NCI-H774 (cell line): ENCODE results near the gene CCL21.
A peak's percentile ranks its signal among the peaks of the same experiment; 100 is the strongest.

Source experiments
- DNase-seq: peaks from one replicate; lab custom pipeline; 2025; lab: John Stamatoyannopoulos, UW

CCL21 gene

DNA sequence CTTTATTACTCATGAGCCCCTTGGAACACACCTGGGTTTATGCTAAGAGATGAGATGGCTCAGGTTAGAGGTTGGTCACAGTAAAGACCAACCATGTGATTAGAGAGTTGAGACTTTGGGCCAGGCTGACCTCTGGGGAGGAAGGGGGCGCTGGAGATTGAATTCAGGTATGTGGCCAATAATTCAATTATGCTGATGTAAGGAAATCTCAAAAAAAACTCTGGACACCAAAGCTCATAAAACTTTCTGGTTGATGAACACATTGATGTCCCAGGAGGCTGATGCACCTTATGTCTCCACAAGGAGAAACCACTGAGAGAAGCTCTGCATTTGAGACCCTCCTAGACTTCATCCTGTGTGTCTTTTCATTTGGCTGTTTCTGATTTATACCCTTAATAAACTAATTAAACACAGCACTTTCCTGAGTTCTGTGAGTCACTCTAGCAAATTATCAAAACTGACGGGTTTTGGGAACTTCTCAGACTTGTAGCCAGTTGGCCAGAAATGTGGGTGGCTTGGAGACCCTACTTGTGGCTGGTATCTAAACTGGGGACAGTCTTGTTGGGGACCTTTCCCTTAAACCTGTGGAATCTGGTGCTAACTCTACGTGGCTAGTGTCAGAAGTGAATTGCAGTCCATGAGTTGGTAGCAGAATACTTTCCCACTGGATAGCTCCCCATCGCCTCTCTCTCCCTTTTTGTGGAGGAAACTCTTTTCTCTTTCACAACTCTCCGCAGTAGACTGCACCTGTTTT, 40.0 kb downstream of the CCL21 start:
- DNase-seq, result no peak

DNA sequence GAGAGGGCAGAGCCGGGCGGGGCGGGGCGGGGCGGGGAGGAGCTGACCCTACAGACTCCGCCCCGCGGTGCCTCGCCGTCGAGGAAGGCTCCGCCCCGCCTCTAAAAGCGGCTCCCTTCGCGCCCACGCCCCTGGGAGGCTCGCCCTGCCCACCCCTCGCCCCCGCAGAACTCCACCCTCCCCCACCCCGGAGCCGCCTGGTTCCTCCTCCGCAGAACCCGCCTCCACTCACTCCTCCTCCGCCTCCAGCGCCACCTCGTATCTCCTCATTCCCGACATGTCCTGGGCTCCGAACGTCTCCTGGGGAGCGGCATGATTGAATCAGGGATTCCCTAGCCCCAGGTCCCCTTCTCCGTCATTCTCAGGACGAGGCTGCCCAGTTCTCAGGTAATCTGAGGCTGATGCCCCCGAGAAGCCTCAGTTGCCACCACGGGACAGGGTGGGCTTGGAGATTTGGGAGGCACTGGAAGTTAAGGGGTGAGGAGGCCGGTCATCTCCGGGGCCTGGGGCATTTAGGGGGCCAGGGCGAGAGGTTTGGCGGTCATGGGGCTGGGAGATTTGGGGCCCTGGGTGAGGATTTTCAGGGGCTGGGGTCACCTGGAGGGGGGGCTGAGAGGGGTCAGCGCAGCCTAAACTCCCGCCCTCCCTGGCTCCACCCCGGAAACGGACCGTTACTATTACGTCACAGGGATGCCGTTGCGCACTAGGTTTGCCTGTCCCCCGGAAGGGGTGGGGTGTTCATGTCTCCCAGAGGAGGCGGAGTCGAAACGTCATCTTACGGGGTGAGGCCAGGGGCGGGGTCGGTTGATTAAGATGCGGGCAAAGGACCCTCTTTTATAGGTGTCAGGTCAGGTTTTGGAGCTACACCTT, 44.3 kb downstream of the CCL21 start:
- peak; percentile 94 for DNase-seq

DNA sequence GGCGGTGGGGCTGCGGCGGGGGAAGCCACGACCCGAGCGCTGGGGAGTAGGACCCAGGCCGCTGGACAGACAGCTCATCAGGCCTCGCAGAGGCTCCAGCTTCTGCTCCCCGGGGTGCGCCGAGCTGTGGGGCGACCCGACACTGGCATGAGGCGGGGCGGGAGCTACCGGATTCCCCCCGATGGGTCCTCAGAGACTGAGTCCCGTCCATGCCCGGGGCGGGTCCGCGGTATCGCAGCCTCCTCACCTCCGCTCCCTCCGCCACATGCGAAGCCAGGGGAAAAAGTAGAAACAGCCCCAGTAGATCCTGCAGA, 44.9 kb downstream of the CCL21 start:
- no peak for DNase-seq

DNA sequence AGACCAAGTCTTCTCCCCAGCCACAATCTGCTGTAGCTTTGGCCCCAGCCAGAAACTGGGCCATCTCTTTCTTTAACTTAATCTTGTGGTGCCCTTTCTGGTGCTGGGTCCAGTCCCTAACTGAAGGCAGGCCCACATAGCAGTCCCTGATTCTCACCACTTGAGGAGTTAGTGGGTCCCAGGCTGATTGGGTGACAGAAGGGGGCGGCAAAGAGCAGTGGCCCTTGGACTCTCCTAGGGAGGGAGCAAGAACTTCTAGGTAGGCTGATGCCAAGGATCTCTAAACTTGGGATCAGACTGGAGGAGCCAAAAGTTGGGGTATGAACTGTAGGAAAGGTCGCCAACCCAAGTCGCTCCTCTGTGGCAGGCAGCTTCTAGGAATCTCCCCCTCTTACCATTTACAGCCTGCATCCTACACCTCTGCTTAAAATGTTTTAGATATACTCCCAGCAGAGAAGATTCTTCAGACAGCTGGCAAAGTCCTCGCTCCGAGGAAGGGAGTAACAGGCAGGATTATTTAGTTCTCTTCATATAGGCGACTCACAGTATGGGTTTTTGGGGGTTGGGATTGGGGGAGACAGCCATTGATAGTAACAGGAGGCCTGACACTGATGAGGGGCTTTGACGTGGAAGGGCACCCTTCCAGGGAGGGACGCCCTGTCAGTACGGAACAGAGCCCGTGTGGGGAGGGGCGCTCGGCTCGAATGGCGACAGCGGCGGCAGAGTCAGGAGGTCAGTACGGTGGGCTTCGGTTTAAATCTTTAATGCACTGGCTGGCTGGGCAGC, 45.5 kb downstream of the CCL21 start:
- DNase-seq, result no peak

DNA sequence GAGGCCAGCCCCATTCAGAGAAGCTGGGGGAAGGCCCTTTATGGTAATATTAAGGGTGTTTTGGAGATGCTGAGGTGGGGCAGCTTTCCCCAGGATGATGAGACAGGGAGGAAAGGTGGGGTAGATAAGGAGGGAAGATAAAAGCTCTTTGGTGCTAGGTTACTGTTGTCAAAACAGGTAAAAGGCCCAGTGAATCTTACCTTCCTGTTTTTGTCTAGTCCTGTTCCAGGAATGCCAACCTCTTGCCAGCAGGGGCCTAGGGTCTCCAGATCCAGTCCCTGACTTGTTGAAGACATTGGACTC, 46.7 kb downstream of the CCL21 start:
- no peak for DNase-seq

DNA sequence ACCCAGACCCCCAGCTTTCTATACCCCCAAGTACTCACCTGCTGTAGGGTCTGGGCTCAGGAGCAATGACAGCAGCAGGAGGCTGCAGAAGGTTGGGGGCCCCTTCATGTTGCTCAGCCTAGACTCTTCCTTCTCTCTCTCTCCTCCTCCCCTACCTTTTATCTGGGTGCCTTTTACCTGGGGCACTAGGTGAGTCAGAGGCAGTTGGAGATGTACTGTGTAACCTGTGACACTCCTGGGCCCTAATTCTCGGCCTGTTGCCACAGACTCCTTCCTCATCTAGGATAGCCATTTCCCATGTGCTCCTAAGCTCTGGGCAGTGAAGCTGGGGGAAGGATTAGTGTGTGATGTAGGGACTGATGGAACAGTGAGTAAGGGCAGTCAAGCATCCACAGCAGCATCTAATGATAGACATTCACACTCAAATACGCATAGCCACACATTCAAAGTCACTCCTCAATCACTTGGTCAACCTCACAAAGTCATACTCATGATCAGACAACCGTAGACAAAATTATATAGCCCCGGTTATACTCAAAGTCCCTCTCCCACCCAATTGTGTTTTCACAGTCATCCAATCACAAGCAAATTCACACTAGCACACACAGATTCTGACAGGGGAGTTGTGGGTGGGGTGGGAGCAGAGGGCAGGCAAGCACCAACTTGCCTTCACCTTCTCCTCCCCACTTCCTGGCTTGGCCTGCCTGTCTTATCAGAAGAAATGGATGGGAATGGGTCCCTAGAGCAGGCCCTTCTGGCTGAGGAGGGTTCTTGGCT, 47.2 kb downstream of the CCL21 start, which contains the start of gene CCL27:
TSS of gene CCL27 (minus strand) at position 132 of the 777 bp plus-strand sequence. CDS start at position 108, 24 bp downstream.
- no peak for DNase-seq

DNA sequence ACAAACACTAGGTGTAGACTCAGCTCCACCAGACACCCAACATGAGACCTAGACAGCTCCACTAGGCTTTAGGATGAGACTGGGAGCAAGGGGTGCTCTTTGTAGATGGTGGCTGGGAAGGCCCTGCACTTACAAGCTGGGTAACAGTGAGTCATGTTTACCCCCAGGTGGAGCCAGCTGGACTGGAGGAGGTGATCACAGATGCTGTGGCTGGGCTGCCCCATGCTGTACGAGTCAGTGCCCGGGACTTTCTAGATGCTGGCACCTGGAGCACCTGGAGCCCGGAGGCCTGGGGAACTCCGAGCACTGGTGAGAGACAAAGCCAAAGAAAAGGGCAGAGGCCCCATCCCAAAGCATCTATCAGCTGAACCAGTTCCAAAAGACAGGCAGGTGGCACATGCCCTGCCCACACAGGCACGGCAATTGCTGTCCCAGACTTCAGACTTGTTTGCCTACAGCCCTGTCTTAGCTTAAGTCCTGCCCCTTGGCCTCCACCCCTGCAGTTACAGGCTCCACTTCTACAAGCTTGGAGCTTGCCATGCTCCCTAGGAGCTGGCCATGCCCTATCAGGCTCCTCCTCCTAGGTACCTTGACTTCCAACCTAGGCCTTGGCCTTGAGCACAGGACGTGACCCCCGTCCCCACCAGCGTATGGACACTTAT, 50.2 kb downstream of the CCL21 start:
- peak; percentile 32 for DNase-seq
